ENCODE measurements around the gene LINC00237. TPM values are rescaled to one million over a fixed set of nuclear protein-coding genes. Genes with fewer than 3 reads are reported as not detected.

LINC00237 gene
- total and polyA plus RNA-seq, 2 donors (not counting 1 experiment from before 2014, with no cell fraction given), result 0.07 TPM; not detected in 1

DNA sequence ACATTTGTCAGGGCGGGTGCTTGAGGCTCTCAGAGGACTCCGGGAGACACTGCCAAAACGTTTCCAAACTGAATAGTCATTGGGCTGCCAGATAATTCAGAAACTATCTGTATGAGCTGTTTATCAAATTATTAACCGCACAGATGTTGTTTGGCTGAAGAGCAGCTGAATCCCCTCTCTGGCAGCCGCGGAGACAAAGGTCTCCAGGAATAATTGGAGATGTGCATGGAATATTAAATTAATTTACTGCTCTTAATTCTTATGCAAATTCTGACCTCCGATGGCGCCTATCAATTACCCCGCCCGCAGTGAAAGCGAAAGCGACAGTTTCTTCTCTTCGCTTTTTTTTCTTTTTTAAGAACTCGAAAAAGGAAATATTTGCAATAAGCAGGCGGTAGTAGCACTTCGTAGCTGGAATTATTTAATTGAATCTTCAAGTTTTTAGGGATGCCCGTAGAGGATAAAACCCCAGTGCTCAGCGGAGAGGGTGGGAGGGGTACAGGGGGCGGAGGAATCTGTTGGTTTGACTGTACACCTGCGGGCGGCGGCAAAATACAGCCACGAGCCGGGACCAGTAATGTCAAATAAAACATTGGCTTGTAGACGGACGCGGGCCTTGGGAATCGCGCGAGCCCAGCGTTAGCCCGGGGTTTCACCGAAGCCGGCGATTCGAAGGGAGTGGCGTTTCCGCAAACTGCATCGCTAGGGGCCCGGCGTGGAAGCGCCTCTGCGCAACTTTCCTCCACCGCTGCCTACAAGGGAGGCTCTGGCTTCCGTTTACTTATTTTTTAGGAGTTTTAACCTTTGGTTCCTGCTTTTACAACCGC is 6.2 kb downstream of the LINC00237 start:
- Mint-ChIP-seq H3K27me3 (peaks cover 74% of the 10 kb centered on the region), H3K27ac (peak overlapping the region; percentile 88), H3K4me3 (peak overlapping the region; percentile 95), H3K9me3 (ENCODE audit: insufficient read depth) (no peaks in the 10 kb centered on the region), H3K4me1 (peaks cover 30% of the 10 kb centered on the region)
- Histone ChIP-seq H3K4me3 (ENCODE audit: control extremely low read depth in 1 of 5, extremely low read depth in 1 of 5, insufficient read depth in 1 of 5, low read depth in 2 of 5, low read length in 4 of 5) (peak overlapping the region; percentile 62 to 77 (median 71)), H3K9me3 (ENCODE audit: control extremely low read depth in 1 of 3, control insufficient read depth in 2 of 3, insufficient read depth in 1 of 3, low read length in 2 of 3) (peaks cover 0 to 48% (median 8%) of the 10 kb centered on the region in 3 donors), H3K27ac (ENCODE audit: low read length in 2 of 2) (peak overlapping the region in 1 of 2 donors; percentile 16), H3K79me2 (ENCODE audit: control insufficient read depth, insufficient read depth, low read length) (no peaks in the 10 kb centered on the region), H2AFZ (ENCODE audit: insufficient read depth, low read depth, low read length, poor library complexity, severe bottlenecking) (peak overlapping the region; percentile 86), H3K36me3 (replicated peaks in 1 of 2; ENCODE audit: control extremely low read depth in 1 of 2, control insufficient read depth in 1 of 2, extremely low read depth in 1 of 2, insufficient read depth in 2 of 2, low read length in 1 of 2) (no peaks in the 10 kb centered on the region), H3K4me2 (replicated peaks; ENCODE audit: low read depth, low read length, poor library complexity, severe bottlenecking) (peak overlapping the region; percentile 96), H3K4me1 (ENCODE audit: control insufficient read depth in 2 of 2, insufficient read depth in 2 of 2, low read length in 2 of 2) (peaks cover 45 to 51% of the 10 kb centered on the region in 2 donors), H4K20me1 (ENCODE audit: control insufficient read depth, insufficient read depth, low read length, poor library complexity, severe bottlenecking) (no peaks in the 10 kb centered on the region), H3K9ac (ENCODE audit: low read length) (peak overlapping the region; percentile 72), H3K27me3 (replicated peaks in 1 of 4; ENCODE audit: control extremely low read depth in 1 of 4, control insufficient read depth in 3 of 4, insufficient read depth in 4 of 4, low read length in 3 of 4) (peaks cover 1 to 85% (median 64%) of the 10 kb centered on the region in 4 experiments)
- intact Hi-C loops (cut with micrococcal nuclease), result loop anchor here (1.0 to 5.0 kb wide), 3 partner anchors 25 to 412 kb away; partner anchors contain the start of gene NKX2-2
- DNase-seq, result peak; percentile 65
- TF ChIP-seq, protein P1, sequence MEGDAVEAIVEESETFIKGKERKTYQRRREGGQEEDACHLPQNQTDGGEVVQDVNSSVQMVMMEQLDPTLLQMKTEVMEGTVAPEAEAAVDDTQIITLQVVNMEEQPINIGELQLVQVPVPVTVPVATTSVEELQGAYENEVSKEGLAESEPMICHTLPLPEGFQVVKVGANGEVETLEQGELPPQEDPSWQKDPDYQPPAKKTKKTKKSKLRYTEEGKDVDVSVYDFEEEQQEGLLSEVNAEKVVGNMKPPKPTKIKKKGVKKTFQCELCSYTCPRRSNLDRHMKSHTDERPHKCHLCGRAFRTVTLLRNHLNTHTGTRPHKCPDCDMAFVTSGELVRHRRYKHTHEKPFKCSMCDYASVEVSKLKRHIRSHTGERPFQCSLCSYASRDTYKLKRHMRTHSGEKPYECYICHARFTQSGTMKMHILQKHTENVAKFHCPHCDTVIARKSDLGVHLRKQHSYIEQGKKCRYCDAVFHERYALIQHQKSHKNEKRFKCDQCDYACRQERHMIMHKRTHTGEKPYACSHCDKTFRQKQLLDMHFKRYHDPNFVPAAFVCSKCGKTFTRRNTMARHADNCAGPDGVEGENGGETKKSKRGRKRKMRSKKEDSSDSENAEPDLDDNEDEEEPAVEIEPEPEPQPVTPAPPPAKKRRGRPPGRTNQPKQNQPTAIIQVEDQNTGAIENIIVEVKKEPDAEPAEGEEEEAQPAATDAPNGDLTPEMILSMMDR (IDR thresholded peaks at IDR 0.05), result no peak
- TF ChIP-seq EZH2 (IDR thresholded peaks at IDR 0.05; ENCODE audit: borderline replicate concordance, insufficient read depth, low read depth, low read length, poor library complexity, severe bottlenecking), result no peak
- WGBS (ENCODE audit: insufficient coverage), result under 1% methylated on average over 41 of the region's 46 CpGs
- peak; percentile 50 for ATAC-seq (ENCODE audit: low read depth)
- POLR2A ChIA-PET, result no interaction called here
- CTCF ChIA-PET, result no interaction called here

Data from B cell (primary cell).